Stimulated activated CD4-positive, alpha-beta T cell treated with anti-CD3 and anti-CD28 coated beads, TNF-alpha, amount 100 ng/mL, for 24 hours (primary cell): ENCODE results near the gene CDCP1.
"Not testable (repeated sequence)": the region's sequence is repeated elsewhere in the genome, so short reads cannot be mapped to it uniquely, and the experiment has no call there.

Experiments
- DNase-seq, 3 experiments: peaks; one replicate each; pipeline ENCODE4 v3.0.0-alpha.2; 2020; ENCODE audit warnings: low read depth in 3 of 3

Gene CDCP1

DNA sequence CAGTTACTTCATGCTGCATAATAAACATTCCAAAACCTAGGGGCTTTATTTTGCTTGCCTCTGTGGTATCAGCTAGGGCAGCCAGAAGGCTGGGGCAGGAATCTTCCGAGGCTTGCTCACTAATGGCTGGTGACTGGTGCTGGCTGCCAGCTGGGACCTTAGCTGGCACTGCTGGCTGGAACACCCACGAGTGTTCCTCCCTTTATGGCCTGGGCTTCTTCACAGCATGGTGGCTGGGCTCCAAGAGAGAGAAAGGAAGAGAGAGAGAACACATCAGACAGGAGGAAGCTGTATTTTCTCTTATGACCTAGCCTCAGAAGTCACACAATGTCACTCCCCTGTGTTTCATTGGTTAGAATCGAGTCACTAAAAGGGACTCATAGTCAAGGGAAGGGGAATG lies 23.9 kb upstream of the CDCP1 start:
- DNase-seq: no peak

DNA sequence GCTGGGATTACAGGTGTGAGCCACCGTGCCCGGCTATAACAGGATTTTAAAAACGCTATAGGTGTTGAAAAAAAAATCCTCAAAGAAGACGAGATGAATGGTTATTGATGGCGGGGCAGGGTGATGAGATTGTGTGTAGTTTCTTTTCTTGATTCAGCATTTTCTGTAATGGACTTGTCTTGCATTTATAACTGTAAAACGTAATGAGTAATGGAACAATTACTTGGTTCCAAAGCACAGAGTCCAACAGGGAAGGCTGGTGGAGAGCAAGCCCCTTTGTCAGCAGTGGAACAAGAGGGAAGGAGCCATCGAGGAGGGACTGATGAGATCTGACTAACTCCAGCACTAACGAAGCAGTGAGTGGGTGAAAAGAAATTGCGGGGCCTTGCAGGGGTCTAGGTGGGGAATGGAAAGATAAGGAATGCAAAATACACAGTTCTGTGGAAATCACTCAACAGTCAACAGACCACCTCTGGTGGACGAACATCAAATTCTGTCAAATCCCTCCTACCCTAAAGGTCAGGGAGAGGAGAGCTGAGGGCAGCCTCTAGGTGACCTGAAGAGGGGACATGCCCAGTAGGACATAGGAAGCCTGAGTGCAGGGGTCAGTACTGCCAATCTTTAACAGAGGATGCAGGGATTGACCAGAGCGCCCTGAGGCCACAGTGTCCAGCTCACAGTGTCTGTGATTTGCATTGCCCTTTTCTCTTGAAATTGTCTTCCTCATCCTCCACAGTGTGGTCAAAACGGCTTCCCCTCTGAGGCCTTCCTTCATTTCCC lies 23.1 kb upstream of the CDCP1 start:
- no peak for DNase-seq

DNA sequence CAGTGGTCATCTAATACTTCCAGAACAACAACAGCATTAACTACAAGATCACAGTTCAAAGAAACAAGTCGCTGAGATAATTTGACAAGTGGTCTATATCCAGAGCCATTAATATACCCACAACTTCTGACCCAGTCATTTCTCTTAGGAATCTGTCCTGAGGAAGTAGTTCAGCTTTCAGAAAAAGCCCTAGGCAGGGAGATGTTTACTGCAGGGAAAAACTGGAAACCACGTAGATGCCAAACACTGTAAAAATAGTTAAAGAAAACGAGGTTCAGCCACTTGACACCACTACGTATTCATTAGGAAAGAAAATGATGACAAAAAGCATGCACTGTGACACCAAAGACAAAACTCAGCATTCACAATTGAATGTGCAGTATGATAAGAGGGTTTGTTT lies 22.3 kb upstream of the CDCP1 start:
- DNase-seq: no peak

DNA sequence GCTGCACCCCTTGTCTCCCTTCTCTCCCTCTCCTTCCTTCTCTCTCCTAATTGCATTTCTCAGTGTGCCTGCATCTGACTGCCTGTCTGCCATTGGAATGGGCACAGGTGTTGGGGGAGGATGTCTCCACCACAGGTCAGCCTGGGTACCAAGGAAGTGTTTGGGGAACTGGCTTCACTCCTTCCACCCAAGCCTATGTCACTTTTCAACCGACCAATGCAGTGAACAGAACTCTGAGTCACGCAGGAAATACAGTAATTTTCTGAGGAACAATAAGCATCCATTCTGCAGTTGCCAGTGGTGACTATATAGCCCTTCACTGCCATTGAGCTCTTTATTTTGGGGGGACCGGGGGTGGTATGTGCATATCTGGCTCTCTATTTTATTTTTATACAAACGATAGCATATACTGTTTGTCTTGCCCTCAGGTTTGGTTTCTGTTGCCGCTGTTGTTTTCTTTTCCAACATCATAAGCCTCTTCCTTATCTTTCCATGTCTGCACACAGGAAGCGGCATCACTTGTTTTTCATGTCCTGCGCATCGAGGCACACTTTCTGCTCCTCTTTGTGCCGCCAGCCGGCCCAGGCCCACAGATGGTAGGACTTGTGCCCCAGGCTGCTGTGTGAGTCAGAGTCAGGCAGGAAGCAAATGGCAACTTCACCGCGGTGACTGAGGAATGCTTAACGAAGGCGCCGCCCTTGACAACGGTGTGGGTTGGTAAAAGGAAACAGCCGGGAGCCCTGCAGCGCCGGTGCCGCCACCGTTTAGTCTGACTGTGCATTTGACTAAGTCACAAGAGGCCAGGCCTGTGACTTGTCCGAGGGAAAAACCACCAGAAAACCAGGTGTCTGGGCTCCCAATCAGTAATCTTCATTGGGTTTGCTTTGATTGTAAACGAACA lies 21.1 kb upstream of the CDCP1 start:
- peak; percentile 67 to 87 (median 71) for DNase-seq

DNA sequence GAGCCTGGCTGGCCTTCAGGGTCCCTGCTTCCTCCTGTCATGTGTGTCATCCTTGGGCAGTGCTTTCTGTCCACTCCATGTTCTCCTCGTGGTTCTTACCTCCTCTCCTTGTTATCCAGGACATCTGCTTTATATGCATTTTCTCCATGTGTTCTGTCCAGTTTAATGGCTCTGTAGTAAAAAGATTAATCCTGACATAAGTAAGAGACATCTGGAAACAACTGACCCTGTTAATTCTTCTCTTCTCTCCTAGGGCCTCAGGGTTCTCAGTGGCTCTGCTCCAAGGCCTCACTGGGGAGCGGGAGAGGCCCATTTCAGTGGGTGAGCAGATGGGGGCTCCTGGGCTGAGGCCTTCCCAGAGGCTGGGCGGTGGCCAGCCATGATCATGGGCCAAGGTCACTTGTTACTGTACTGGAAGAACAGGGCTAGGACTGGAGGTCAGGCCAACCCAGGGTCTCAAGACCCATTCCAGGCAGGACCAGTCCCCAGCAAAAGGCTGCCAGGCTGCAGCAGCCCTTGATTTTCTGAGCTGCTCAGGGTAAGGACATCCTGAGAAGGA lies 20.2 kb upstream of the CDCP1 start:
- no peak for DNase-seq

DNA sequence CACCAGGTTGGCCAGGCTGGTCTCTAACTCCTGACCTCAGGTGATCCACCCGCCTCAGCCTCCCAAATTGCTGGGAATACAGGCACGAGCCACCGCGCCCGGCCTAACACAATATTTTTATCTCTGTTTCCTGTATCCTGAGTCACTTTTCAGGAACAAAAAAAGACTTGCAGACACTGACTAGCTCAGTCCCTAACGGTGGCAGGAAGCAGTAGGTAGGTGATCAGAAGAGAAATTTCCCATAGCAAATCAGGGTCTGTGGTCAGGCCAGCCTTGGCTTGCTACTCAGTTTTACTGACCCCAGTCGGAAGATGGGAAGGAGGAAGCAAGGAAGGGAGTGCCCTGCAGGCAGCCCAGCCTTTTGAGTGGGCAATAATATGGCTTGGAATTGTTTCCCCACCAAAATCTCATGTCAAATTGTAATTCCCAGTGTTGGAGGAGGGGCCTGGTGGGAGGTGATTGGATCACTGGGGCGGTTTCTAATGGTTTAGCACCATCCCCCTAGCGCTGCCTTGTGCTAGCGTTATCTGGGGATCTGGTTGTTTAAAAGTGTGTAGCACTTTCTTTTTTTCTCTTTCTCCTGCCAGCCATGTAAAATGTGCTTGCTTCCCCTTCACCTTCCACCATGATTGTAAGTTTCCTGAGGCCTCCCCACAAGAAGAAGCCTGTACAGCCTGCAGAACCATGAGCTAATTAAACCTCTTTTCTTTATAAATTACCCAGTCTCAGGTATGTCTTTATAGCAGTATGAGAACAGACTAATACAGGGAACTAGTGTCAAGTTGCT lies 19.5 kb upstream of the CDCP1 start:
- no peak for DNase-seq

DNA sequence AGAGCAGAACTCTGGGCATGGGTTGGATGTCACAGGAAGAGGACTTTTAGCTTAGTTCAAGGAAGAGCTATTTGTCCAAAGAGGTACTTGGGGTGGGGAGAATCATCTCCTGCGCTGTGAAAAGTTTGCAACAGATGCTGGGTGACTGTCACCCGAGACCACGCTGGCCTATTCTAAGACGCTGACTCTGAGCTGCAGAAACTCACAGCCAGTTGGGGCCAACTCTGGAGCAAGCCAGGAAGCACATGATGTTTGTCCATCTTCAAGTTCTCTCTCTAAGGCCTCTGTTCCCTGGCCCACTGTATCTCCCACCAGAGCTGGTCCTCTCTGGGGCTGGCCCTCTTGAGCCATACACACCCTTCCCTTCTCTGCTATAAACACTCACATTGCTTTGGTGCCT lies 17.9 kb upstream of the CDCP1 start:
- DNase-seq: no peak

DNA sequence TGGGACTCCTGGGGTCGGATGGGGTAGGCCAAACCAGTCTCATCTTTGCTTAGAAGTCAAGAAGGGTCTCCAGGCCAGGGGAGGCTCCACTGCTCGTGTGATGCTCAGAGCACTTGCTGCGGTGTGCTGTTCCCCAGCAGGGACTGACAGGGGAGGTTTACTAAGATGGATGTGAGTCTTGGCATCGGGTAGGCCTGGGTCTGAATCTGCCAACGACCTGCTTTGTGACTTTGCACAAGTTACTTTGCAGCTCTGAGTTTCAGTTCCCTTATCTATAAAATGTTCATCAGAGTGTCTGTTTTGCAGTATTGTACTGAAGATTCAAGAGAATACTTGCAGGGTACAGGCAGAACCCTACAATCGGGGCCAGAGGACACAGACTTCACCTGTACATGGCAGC lies 17.3 kb upstream of the CDCP1 start:
- DNase-seq: no peak

DNA sequence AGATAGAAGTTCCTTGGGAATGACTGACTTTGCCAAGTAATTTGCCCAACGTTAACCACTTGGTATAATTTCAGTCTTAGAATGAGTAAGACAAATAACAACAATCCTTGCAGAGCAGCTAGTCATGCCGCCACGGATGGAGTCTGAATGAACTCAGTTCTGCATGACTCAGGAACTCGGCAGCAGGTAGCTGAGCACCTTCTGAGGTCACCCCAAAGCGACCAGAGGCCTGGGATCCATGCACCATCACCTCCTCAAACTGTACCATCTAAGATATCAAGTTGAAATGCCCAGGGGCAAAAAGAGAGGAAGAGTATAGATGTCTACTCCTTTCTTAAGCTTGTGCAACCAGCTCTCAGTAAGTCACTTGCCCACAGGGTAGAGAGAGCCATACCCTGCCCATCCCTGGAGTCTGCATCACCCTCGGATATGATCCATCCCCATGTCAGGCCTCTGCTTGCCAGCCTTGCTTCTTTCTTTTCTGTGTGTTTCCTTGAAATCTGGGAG lies 8.5 kb upstream of the CDCP1 start:
- no peak for DNase-seq

DNA sequence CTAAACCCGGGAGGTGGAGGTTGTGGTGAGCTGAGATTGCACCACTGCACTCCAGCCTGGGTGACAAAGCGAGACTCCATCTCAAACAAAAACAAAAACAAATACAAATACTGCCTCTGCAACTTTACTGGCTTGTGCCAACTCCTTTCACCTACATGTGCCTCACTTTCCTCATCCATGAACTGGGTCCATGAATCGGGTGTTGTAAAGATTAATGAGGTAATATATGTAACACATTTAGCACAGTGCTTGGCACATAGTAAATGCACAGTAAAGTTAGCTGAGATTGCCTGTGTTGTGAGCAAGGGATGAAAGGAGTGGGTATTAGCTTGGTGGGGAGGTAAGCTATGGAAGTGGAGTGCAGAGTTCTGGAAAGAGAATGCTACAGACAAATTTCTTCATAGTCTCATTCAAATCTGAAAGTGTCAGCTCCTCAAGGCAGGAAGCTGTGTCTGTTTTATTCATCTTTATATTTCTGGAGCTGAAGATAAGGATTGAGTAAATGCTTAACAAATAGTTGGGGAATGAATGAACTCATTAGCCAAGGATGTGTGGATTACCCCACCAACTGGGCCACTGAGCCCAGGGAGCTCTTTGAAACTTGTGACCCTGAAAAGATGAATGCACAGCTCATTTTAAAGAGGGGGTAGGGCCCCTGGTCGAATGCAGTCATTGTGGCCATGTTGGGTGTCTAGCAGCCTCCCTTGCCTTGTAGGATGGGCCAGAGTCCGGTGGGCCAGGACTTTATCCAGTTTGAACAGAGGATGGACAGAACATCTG lies 7.7 kb upstream of the CDCP1 start:
- DNase-seq: no peak

DNA sequence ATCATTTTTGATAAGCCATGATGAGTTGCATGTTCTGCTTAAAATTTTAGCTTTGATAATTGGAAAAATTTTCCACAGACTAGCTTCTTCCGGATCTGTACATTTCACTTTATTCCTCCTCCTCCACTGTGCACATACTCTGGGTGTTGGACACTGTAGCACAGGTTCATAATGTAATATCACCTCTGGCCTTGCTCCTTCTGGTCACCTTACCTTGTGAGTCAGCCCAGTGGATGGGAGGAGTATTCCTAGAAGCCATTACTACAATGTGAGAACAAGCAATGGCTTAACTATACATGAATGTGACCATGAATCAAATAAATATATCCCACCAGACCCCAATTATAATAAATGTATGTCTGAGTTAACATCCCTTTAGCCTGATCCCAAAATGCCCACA lies 6.1 kb upstream of the CDCP1 start:
- no peak for DNase-seq

DNA sequence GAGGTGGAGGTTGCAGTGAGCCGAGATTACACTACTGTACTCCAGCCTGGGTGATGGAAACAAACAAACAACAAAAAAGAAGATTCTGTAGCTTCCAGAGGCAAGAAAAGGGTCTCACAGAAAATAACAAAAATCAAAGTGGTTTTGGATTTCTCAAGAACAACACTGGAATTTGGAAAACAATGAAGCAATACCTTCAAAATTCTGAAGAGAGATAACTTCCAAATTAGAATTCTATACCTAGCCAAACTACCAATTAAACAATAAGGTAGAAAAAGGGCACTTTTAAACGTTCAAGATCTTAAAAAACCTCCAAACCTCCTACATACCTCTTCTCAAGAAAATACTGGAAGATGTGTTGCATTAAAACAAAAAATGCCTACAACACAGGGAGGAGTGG lies 4.9 kb upstream of the CDCP1 start:
- no peak for DNase-seq

DNA sequence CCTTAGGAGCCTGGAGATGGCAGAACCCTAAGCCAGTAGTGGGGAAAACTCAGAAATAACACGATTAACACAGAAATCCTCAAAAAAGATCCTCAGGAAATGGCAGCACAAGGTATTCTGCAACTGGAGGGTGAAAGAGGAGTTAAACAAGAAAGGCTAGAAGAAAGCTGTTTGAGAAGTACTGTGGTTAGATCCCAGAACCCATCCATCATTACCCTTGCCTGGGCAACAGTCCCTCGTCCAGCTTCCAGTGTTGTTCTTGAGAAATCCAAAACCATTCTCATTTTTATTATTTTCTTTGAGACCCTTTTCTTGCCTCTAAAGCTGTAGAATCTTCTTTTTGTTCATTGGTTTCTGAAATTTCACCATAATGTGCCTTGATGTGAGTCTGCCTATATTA lies 2.7 kb upstream of the CDCP1 start:
- no peak for DNase-seq

DNA sequence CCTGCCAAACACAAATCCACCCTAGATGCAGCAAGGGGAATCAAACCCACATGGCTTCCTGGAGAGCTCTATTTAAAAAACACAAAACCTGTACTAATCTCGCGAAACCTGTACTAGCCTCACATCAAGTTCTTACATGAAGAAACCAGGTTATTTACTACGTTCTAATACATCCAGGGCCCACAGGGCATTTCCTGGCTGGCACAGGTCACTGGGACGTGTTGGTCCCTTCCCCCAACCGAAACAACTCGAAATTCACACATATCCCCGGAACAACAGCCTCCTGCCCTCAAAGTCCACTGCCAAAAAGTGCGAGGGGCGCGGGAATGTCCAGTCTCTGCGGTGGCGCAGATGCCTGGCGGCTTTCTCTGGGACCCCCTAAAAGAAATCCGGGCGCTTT lies 955 bp downstream of the CDCP1 start:
- no peak for DNase-seq

DNA sequence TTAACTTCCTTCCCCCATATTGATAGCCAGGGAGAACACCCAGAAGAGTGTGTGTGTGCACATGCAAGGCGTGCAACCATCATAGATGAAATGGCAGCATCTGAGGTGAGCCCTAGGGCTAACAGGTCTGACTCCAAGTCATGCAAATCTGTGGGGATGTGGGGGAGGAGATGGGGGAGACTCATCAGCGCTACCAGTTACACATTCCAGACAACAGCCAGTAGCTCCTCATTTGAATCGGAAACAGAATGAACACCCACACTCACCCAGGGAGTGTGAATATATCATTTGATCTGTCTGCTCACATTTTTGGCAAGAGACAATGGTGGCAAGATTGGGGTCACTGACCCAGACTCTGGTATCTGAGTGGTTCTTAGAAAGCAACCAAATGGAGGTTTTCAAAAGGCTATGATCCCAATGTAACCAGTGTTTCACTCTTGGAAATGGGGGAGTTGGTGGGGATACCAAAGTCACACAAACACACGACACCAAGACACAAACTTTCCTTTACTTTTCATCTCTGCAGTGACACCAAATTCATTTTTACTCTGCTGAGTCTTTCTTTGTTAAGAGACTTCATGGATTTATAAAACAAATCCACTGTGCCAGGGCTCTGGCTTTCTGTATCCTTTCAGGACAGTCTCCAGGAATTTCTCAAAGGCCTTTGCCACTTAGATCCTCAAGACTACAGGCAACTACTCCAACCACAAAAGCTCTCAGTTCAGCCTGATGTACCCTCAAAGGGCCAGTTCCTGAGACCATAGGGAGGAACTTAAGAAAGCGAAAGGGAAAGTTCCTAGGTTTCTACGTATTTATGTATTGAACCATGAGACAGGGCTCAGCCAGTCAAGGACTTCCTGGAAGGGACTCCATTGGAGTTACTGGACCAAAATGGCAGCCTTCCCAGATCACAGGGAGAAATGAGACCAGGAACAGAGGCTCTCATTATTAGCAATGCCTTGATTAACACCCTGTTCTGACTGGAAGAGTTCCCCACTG lies 2.2 kb downstream of the CDCP1 start:
- no peak for DNase-seq

DNA sequence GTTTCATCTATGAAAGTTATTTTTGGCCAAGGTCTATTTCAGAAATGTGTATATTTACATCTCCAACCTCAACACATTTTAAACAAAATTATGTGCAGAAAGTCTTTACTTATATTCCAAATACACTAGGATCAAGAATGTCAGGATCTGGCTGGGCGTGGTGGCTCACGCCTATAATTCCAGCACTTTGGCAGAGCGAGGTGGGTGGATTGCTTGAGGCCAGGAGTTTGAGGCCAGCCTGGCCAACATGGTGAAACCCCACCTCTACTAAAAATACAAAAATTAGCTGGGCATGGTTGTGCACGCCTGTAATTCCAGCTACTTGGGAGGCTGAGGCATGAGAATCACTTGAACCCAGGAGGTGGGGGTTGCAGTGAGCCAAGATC lies 5.4 kb downstream of the CDCP1 start:
- DNase-seq: not testable (repeated sequence)

DNA sequence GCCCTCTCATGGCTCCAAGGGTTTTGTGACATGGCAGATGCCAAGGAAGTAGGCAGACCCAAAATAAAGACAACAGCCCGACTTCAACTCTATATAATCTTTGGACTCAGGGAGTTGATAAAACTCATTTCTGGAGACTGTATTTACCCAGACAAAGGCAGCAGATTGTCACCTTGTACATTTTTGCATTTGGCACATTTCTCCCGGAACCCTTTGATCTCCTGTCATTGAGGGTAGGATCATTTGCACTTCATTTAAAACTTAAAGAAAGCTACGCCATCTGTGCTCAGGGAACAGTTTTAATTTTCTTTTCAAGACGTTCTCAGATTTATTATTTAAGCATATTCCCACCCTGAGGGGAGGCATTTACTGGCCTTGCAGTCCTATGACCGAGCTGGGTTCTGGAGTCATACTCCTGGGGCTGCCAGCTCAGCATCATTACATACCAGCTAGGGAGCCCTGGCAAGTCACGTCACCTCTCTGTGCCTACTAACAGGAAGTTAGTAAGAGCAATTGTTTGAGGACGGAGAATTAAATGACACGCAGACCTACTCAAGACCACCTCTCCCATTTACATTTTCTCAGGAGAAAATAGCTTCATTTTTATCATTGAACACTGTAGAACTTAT lies 5.9 kb downstream of the CDCP1 start:
- no peak for DNase-seq

DNA sequence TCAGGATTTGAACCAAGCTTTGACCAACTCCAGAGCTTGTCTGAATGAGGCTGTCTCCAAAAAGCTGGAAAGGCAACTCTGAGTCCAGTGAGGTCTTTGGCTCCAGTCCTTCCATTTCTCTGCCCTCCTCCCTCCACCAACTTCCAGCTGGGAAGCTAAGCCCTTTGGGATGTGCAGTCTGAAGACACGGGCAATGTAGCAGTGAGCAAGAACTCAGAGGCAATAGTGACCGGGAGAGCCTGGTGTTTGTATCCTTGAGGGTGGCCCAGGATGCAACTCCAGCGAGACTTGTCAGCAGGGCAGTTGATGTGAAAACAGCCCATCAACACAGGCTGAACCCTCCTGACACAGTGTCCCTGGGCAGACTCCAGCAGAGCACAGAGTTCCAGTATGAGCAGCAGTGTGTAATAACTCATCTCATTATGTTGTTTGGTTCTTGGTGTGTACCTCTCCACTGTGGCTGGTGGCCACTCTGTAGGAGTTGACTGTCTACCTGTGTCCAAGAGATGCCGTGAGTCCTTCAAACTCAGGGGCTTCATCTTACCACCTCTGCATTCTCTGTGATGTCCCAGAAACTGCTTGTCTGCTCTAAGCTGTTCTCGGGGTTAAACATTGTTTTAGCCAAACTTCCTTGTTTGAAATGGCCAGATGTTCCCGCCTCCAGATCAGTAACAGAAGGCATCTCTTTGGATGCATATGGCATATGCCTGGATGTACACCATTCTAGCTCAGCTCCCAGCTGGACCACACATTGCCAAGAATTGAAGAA lies 6.6 kb downstream of the CDCP1 start:
- no peak for DNase-seq
